H1 (cell line): ENCODE results near the gene CCDC93. TPM values are rescaled to one million over a fixed set of nuclear protein-coding genes. Genes with fewer than 3 reads are reported as not detected.

ENCODE experiments used
- CTCF ChIA-PET: fragments of 300-600 bp; sonication (Branson Sonifier 250); formaldehyde crosslinking; loops from one replicate; lab custom pipeline; 2021; ENCODE audit not compliant: partially characterized antibody; lab: Charles Lee
- POLR2A ChIA-PET: fragments of 300-600 bp; sonication (Branson Sonifier 250); formaldehyde crosslinking; loops from one replicate; lab custom pipeline; 2021; ENCODE audit warnings: inconsistent platforms; ENCODE audit not compliant: partially characterized antibody; lab: Charles Lee
- DNase-seq, 2 experiments: peaks; one replicate each; pipeline versions ENCODE4 v3.0.0 to v3.0.0-alpha.2; 2010 to 2022; ENCODE audit warnings: low spot score in 2 of 2, low read depth in 1 of 2, mixed read lengths in 1 of 2
- FAIRE-seq: peaks from 2 replicates; lab custom pipeline; 2011; peaks lifted over from hg19 to GRCh38; lab: Jason Lieb, UNC
- H2AFZ ChIP-seq: 2 replicates; pipeline ENCODE4 v1.8.1; 2012; ENCODE audit warnings: low read length, inconsistent platforms
- H2AK5ac ChIP-seq: 2 replicates; pipeline ENCODE4 v1.6.1; 2013; ENCODE audit warnings: low read depth, low read length
- H2BK120ac ChIP-seq: replicated peaks from 2 replicates; pipeline ENCODE3; 2013; ENCODE audit warnings: low read depth, low read length, inconsistent platforms
- H2BK12ac ChIP-seq: 2 replicates; pipeline ENCODE4 v1.6.1; 2013; ENCODE audit warnings: low read depth, low read length
- H2BK15ac ChIP-seq: 2 replicates; pipeline ENCODE4 v1.6.1; 2013; ENCODE audit warnings: low read length
- H2BK20ac ChIP-seq: 2 replicates; pipeline ENCODE4 v1.6.1; 2013; ENCODE audit warnings: low read length
- H2BK5ac ChIP-seq: 2 replicates; pipeline ENCODE4 v1.6.1; 2013; ENCODE audit warnings: low read depth, low read length
- H3K14ac ChIP-seq: 2 replicates; pipeline ENCODE4 v1.6.1; 2013; ENCODE audit warnings: inconsistent platforms; ENCODE audit not compliant: insufficient read length
- H3K18ac ChIP-seq: 2 replicates; pipeline ENCODE4 v1.6.1; 2013; ENCODE audit warnings: low read length; ENCODE audit errors: extremely low read depth
- H3K23ac ChIP-seq: 2 replicates; pipeline ENCODE4 v1.6.1; 2013; ENCODE audit warnings: inconsistent platforms; ENCODE audit not compliant: insufficient read length
- H3K23me2 ChIP-seq: 2 replicates; pipeline ENCODE4 v1.6.1; 2013; ENCODE audit warnings: low read depth, low read length
- H3K27ac ChIP-seq: 2 replicates; pipeline ENCODE4 v1.6.1; 2011; ENCODE audit warnings: low read depth, low read length, inconsistent platforms
- H3K27me3 ChIP-seq, 4 experiments: replicated peaks in 1 of 4; 1 replicate in 1 of 4; 2 replicates in 3 of 4; pipeline versions ENCODE4 v1.6.1 to v1.8.1; 2011 to 2013; ENCODE audit warnings: low read length in 3 of 4, mild to moderate bottlenecking in 3 of 4, inconsistent platforms in 2 of 4, mixed read lengths in 2 of 4, moderate library complexity in 1 of 4; ENCODE audit not compliant: control insufficient read depth in 3 of 4, insufficient read depth in 3 of 4; ENCODE audit errors: extremely low read depth in 1 of 4
- H3K36me3 ChIP-seq, 4 experiments: 2 replicates each; pipeline versions ENCODE4 v1.6.1 to v1.8.1; 2011 to 2013; ENCODE audit warnings: mild to moderate bottlenecking in 4 of 4, low read length in 3 of 4, moderate library complexity in 2 of 4, control low read depth in 1 of 4, inconsistent platforms in 1 of 4; ENCODE audit not compliant: insufficient read depth in 4 of 4, control insufficient read depth in 2 of 4
- H3K4ac ChIP-seq: replicated peaks from 2 replicates; pipeline ENCODE3; 2013; ENCODE audit warnings: low read length, low read depth, mixed read lengths, inconsistent platforms; ENCODE audit not compliant: insufficient read length
- H3K4me1 ChIP-seq, 4 experiments: replicated peaks in 1 of 4; 1 replicate in 1 of 4; 2 replicates in 3 of 4; pipeline versions ENCODE4 v1.6.1 to v1.8.1; 2011 to 2013; ENCODE audit warnings: low read length in 3 of 4, inconsistent platforms in 2 of 4, mixed read lengths in 1 of 4; ENCODE audit not compliant: insufficient read depth in 4 of 4, control insufficient read depth in 3 of 4
- H3K4me2 ChIP-seq, 2 experiments: 2 replicates each; pipeline versions ENCODE4 v1.6.1 to v1.8.1; 2011 to 2013; ENCODE audit warnings: low read depth in 2 of 2, low read length in 2 of 2, control low read depth in 1 of 2, inconsistent platforms in 1 of 2, mild to moderate bottlenecking in 1 of 2; ENCODE audit not compliant: insufficient read depth in 1 of 2
- H3K4me3 ChIP-seq, 4 experiments: fragments of 200-600, 300-600 bp in 1 of 4; sonication (generic), shearing (Covaris generic), sonication (Bioruptor Twin) in 1 of 4; 2 replicates each; pipeline versions ENCODE4 v1.5.1 to v1.8.1; 2011 to 2016; ENCODE audit warnings: low read length in 4 of 4, low read depth in 3 of 4, control low read depth in 2 of 4, inconsistent platforms in 2 of 4, mild to moderate bottlenecking in 2 of 4, mixed read lengths in 1 of 4, moderate library complexity in 1 of 4; ENCODE audit not compliant: insufficient read depth in 2 of 4; ENCODE audit errors: extremely low read depth in 1 of 4
- H3K56ac ChIP-seq: replicated peaks from 2 replicates; pipeline ENCODE3; 2013; ENCODE audit warnings: low read depth, mild to moderate bottlenecking, mixed read lengths, low read length, inconsistent platforms; ENCODE audit not compliant: insufficient read length
- H3K79me1 ChIP-seq: 2 replicates; pipeline ENCODE4 v1.6.1; 2013; ENCODE audit warnings: low read depth, low read length, control low read depth
- H3K79me2 ChIP-seq, 2 experiments: 2 replicates each; pipeline versions ENCODE4 v1.6.1 to v1.8.1; 2012 to 2013; ENCODE audit warnings: low read length in 2 of 2, mild to moderate bottlenecking in 2 of 2, inconsistent platforms in 1 of 2; ENCODE audit not compliant: insufficient read depth in 2 of 2, control insufficient read depth in 1 of 2
- H3K9ac ChIP-seq, 4 experiments: replicated peaks in 1 of 4; 1 replicate in 1 of 4; 2 replicates in 3 of 4; pipeline versions ENCODE4 v1.6.1 to v1.8.1; 2011 to 2013; ENCODE audit warnings: low read depth in 3 of 4, low read length in 3 of 4, control low read depth in 2 of 4, mild to moderate bottlenecking in 2 of 4, moderate library complexity in 2 of 4, inconsistent platforms in 1 of 4; ENCODE audit errors: extremely low read depth in 1 of 4
- H3K9me3 ChIP-seq, 2 experiments: 2 replicates each; pipeline versions ENCODE4 v1.6.1 to v1.8.1; 2012 to 2013; ENCODE audit warnings: mild to moderate bottlenecking in 2 of 2, moderate library complexity in 2 of 2, control low read depth in 1 of 2, inconsistent platforms in 1 of 2, low read depth in 1 of 2, low read length in 1 of 2, mixed read lengths in 1 of 2; ENCODE audit not compliant: insufficient read depth in 2 of 2
- H4K20me1 ChIP-seq, 2 experiments: replicated peaks in 1 of 2; 2 replicates each; pipeline versions ENCODE3 to v1.8.1; 2011 to 2013; ENCODE audit warnings: inconsistent platforms in 2 of 2, low read length in 2 of 2, mild to moderate bottlenecking in 1 of 2; ENCODE audit not compliant: insufficient read depth in 2 of 2, control insufficient read depth in 1 of 2
- H4K5ac ChIP-seq: 2 replicates; pipeline ENCODE4 v1.6.1; 2013; ENCODE audit warnings: low read length, low read depth, mixed read lengths, inconsistent platforms; ENCODE audit not compliant: insufficient read length
- H4K8ac ChIP-seq: 2 replicates; pipeline ENCODE4 v1.8.0; 2013; ENCODE audit warnings: mild to moderate bottlenecking, moderate library complexity, low read length, inconsistent platforms; ENCODE audit not compliant: insufficient read depth; ENCODE audit errors: extremely low read depth
- H4K91ac ChIP-seq: replicated peaks from 2 replicates; pipeline ENCODE3; 2013; ENCODE audit warnings: low read length, mixed read lengths, inconsistent platforms; ENCODE audit not compliant: insufficient read length
- BACH1 ChIP-seq: IDR thresholded peaks from 2 replicates; pipeline ENCODE4 v1.6.1; 2012; ENCODE audit warnings: low read length, improper control_type of control experiment
- CHD1 ChIP-seq: IDR thresholded peaks from 2 replicates; pipeline ENCODE4 v1.6.1; 2012; ENCODE audit warnings: low read depth, low read length, improper control_type of control experiment
- EGR1 ChIP-seq: IDR thresholded peaks from 2 replicates; pipeline ENCODE4 v1.6.1; 2011; ENCODE audit warnings: low read depth, low read length, borderline replicate concordance
- HDAC2 ChIP-seq, 2 experiments: fragments of 300-600 bp in 1 of 2; sonication (generic) in 1 of 2; IDR thresholded peaks; 2 replicates each; pipeline ENCODE4 v1.6.1; 2011 to 2012; ENCODE audit warnings: low read depth in 2 of 2, low read length in 2 of 2, mild to moderate bottlenecking in 2 of 2, moderate library complexity in 2 of 2, borderline replicate concordance in 1 of 2, inconsistent platforms in 1 of 2
- HDAC6 ChIP-seq: IDR thresholded peaks from one replicate; pipeline ENCODE4 v1.7.1; 2012; ENCODE audit warnings: low read depth, mild to moderate bottlenecking, inconsistent platforms, low read length, moderate library complexity
- KDM1A ChIP-seq: fragments of 200-600, 300-600 bp; sonication (generic); IDR thresholded peaks from 2 replicates; pipeline ENCODE4 v1.7.1; 2016; ENCODE audit warnings: mild to moderate bottlenecking, low read length, borderline replicate concordance
- POLR2A ChIP-seq, 2 experiments: IDR thresholded peaks; 1 replicate in 1 of 2; 2 replicates in 1 of 2; pipeline ENCODE4 v1.6.1; 2011; ENCODE audit warnings: low read depth in 2 of 2, low read length in 2 of 2, mild to moderate bottlenecking in 2 of 2; ENCODE audit errors: control extremely low read depth in 1 of 2
- POLR2AphosphoS5 ChIP-seq: IDR thresholded peaks from 2 replicates; pipeline ENCODE4 v1.6.1; 2011; ENCODE audit warnings: low read depth, low read length
- RXRA ChIP-seq: IDR thresholded peaks from 2 replicates; pipeline ENCODE4 v1.6.1; 2011; ENCODE audit warnings: low read depth, mild to moderate bottlenecking, low read length, moderate library complexity; ENCODE audit not compliant: insufficient read depth
- SP1 ChIP-seq: IDR thresholded peaks from 2 replicates; pipeline ENCODE4 v1.6.1; 2011; ENCODE audit warnings: low read depth, low read length
- TBP ChIP-seq: IDR thresholded peaks from 2 replicates; pipeline ENCODE4 v1.6.1; 2011; ENCODE audit warnings: low read depth, low read length, improper control_type of control experiment
- TEAD4 ChIP-seq: IDR thresholded peaks from 2 replicates; pipeline ENCODE4 v1.6.1; 2012; ENCODE audit warnings: low read depth, low read length, inconsistent platforms, mixed read lengths
- YY1 ChIP-seq: IDR thresholded peaks from 2 replicates; pipeline ENCODE4 v1.6.1; 2011; ENCODE audit warnings: low read depth, mild to moderate bottlenecking, low read length
- WGBS, 2 experiments: shearing (Covaris generic) in 1 of 2; methylation state at CpG; one replicate each; pipeline versions ENCODE4 v1.1.6 to v1.1.7; 2013 to 2015; ENCODE audit warnings: low lambda C conversion rate in 2 of 2, mixed read lengths in 2 of 2, inconsistent platforms in 1 of 2, low coverage in 1 of 2, missing lambda C conversion rate in 1 of 2; ENCODE audit not compliant: insufficient replicate concordance in 2 of 2, insufficient coverage in 1 of 2, insufficient read length in 1 of 2; ENCODE audit errors: extremely low coverage in 1 of 2, missing lambda C conversion rate in 1 of 2; 5-methylcytosine and 5-hydroxymethylcytosine counted together
- polyA plus RNA-seq, 7 experiments: library from polyadenylated mRNA; depleted of rRNA in 3 of 7; stranded (reverse) in 5 of 7; unstranded in 2 of 7; fragments of >200 nt in 5 of 7; fragments of 200-250 nt in 2 of 7; gene quantifications; 1 replicate in 5 of 7; 2 replicates in 1 of 7; 4 replicates in 1 of 7; pipeline versions ENCODE4 v1.2.1 to v1.2.3, GENCODE V29; 2011 to 2013; ENCODE audit warnings: missing spikeins in 2 of 7, mixed read lengths in 2 of 7
- total RNA-seq: library from RNA; stranded (reverse); fragmentation: NEBNext Ultra II Directional; extraction: Animal tissue kit (Norgen Biotek cat#: 25700); gene quantifications from 2 replicates; pipeline ENCODE4 v1.2.1, GENCODE V29; 2021
- TF ChIP-seq, protein P1 (sequence below): IDR thresholded peaks from 2 replicates; pipeline ENCODE4 v1.6.1; 2011; ENCODE audit warnings: low read depth, mild to moderate bottlenecking, low read length; ENCODE audit not compliant: insufficient read depth

The CCDC93 gene
- total and polyA plus RNA-seq, 2 of the 8 experiments (the other 6 are each of a cell fraction or from before 2014, with no cell fraction given) = 5.5 to 18.0 TPM

- FAIRE-seq = no peak
- CTCF ChIA-PET = interaction anchor here (0.7 to 2.5 kb wide), 9 partner anchors 8 to 909 kb away, joined by 3 to 9 read pairs (median 5); no protein-coding TSS in a partner anchor
- TF ChIP-seq EGR1 = no peak
- no peak for TF ChIP-seq POLR2A (IDR thresholded peaks at IDR 0.05; ENCODE audit: control extremely low read depth in 1 of 2, low read depth in 2 of 2, low read length in 2 of 2)
- TF ChIP-seq KDM1A = no peak
- no peak for TF ChIP-seq SP1
- no peak for TF ChIP-seq BACH1
- no peak for TF ChIP-seq CHD1
- no peak for TF ChIP-seq YY1
- TF ChIP-seq HDAC2 (IDR thresholded peaks at IDR 0.05; ENCODE audit: borderline replicate concordance in 1 of 2, low read depth in 2 of 2, low read length in 2 of 2) = no peak
- TF ChIP-seq HDAC6 = no peak
- TF ChIP-seq RXRA = no peak
- TF ChIP-seq TBP = no peak
- TF ChIP-seq POLR2AphosphoS5 = no peak
- TF ChIP-seq, protein P1, sequence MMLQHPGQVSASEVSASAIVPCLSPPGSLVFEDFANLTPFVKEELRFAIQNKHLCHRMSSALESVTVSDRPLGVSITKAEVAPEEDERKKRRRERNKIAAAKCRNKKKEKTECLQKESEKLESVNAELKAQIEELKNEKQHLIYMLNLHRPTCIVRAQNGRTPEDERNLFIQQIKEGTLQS = no peak
- TF ChIP-seq TEAD4 = no peak
These were observed 41.3 kb downstream of the CCDC93 start for GRCh38 chr2:117972476-117973123.

More at GRCh38 chr2:117972476-117973123, 41.3 kb downstream of the CCDC93 start:
- Histone ChIP-seq H4K20me1 (no peaks in the 10 kb centered on the region), H3K9ac (no peak overlapping the region), H3K4me3 (no peak overlapping the region), H4K8ac (no peak overlapping the region), H2AFZ (no peak overlapping the region), H3K18ac (no peak overlapping the region), H4K91ac (no peak overlapping the region), H2BK12ac (no peak overlapping the region), H3K36me3 (peaks cover 0 to 17% (median 5%) of the 10 kb centered on the region in 4 experiments; a peak in 4 of 8 replicates), H3K79me1 (no peaks in the 10 kb centered on the region), H3K79me2 (no peaks in the 10 kb centered on the region), H2AK5ac (no peak overlapping the region), H3K14ac (no peak overlapping the region), H3K27ac (no peak overlapping the region), H2BK120ac (no peak overlapping the region), H3K4me2 (no peak overlapping the region), H3K4ac (no peak overlapping the region), H3K23ac (no peak overlapping the region), H4K5ac (no peak overlapping the region), H2BK20ac (no peak overlapping the region), H2BK5ac (no peak overlapping the region), H2BK15ac (no peak overlapping the region), H3K4me1 (no peaks in the 10 kb centered on the region; a peak in 1 of 7 replicates), H3K23me2 (no peaks in the 10 kb centered on the region), H3K27me3 (no peaks in the 10 kb centered on the region), H3K9me3 (no peaks in the 10 kb centered on the region), H3K56ac (no peak overlapping the region)
- DNase-seq = no peak
- 81% methylated on average over 6 of the region's 6 CpGs; no CpG with 5 or more reads in 1 of the 2 experiments for WGBS, 2 experiments
- POLR2A ChIA-PET = interaction anchor here (0.9 to 1.2 kb wide), 2 partner anchors 22 to 31 kb away, joined by 3 read pairs; no protein-coding TSS in a partner anchor
